Prostate gland (tissue), 2 donors: ENCODE results near the gene GALNT6.

Source experiments
- CTCF ChIP-seq, 4 experiments: fragments of 200-600 bp in 2 of 4; fragments of 450-650 bp in 2 of 4; sonication (generic) in 2 of 4; IDR thresholded peaks; 1 replicate in 3 of 4; 2 replicates in 1 of 4; pipeline ENCODE4 v1.5.1; 2016 to 2019; ENCODE audit warnings: antibody characterized with exemption in 4 of 4, mild to moderate bottlenecking in 2 of 4, moderate library complexity in 2 of 4
- POLR2A ChIP-seq: fragments of 450-650 bp; IDR thresholded peaks from one replicate; pipeline ENCODE4 v1.6.1; 2016; ENCODE audit warnings: antibody characterized with exemption, mild to moderate bottlenecking
- POLR2AphosphoS5 ChIP-seq: sonication (generic); formaldehyde crosslinking; IDR thresholded peaks from one replicate; pipeline ENCODE4 v1.6.1; 2017; ENCODE audit warnings: antibody characterized with exemption

- no peak for TF ChIP-seq POLR2A
- TF ChIP-seq CTCF (IDR thresholded peaks at IDR 0.05): no peak
- no peak for TF ChIP-seq POLR2AphosphoS5
Observed at GRCh38 chr12:51379571-51379970, 11.6 kb downstream of the GALNT6 start.
